Retina (tissue), 1 donor: ENCODE measurements around the gene DTHD1.
A peak's percentile ranks its signal among the peaks of the same experiment; 100 is the strongest.

Experiments used
- DNase-seq: peaks from one replicate; pipeline ENCODE4 v3.0.0-alpha.2; 2016

DTHD1 gene

DNA sequence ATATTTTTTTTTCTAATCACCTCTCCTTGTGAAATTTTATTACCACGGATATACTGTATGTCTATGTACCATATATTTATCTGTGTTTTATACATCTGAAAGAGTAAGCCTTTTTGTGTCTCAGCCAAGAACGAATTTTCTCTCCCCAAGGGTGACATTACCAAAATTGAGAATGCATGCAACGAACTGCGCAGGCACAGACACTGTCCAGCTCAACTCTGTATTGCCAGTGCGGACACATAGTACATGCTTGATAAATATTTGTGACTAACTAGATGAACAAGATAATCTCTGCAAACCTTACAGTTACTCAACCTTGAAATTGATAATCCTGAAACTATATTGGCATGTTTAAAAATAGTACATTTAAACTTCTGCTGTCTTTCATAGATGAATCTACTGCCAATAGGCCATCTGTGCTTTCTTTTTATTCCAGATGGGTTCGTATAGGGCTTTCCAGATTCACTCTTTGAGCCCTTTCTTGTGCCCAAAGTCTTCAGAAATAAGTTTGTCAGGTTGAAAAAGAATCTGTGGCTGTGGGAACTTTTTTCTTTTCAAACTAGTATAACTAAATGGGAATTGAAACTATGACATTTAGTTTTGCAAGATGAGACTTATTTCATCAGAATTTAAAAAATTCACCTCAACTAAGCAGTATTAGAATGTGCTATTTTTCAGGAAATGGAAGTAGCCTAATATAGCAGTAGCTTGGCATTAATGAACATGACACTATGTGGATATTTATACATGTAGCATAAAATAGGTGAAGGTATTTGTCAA is 38.9 kb downstream of the DTHD1 start:
- DNase-seq: no peak

DNA sequence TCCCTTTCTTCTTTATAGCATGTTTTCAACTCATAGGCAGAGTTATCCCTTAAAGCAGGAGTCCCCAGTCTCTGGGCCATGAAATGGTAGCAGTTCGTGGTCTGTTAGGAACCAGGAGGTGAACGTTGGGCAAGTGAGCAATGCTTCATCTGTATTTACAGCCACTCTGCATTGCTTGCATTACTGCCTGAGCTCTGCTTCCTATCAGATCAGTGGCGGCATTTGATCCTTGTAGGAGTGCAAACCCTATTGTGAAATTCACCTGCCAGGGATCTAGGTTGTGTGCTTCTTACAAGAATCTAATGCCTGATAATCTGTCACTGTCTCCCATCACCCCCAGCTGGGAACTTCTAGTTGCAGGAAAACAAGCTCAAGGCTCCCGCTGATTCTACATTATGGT is 39.8 kb downstream of the DTHD1 start:
- DNase-seq: no peak

DNA sequence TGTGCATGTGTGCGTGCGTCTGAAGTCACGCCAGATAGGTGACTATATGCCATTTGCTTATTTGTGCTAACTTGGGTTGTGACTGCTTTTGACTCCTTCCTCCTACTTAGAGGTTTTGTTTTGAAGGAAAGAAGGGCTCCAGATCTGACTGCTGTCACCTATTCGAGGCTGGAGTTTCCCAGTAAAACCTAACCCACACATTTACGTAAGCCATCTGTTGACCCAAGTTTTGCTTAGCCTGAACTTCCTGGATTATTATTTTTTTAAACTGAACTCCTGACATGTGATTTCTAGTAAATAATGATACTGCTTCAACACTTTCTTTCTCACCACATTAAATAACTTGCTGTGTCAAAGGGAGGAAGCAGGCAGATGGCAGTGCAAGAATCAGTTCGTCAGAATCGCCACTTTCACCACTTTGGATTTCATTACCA is 41.5 kb downstream of the DTHD1 start:
- no peak for DNase-seq

DNA sequence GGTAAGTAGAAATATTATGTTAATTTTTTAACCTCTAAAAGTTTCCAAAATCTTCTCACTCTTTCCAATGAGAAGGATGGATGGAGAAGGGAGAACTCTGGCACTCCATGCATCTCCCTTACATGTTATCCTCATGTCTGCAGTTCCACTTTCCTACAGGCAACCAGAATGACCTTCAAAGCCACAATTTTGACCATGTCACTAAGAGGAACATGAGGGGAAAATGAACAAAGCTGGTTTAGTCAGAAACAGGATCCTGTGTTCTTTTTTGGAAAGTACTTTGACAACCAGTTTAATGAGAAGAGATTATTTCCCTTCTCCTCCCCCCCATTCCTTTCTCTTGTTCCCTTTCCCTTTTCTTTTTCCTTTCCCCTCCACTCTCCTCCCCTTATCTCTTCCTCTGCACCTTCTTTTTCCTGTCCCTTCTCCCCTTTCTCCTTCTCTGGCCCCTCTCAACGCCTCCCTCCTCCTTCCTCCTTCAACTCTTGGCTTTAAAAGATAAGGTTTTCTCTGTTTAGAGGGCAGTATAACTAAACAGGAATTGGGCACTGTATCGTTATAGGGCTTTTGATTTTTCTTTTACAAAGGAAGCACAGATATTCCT is 42.5 kb downstream of the DTHD1 start:
- no peak for DNase-seq

DNA sequence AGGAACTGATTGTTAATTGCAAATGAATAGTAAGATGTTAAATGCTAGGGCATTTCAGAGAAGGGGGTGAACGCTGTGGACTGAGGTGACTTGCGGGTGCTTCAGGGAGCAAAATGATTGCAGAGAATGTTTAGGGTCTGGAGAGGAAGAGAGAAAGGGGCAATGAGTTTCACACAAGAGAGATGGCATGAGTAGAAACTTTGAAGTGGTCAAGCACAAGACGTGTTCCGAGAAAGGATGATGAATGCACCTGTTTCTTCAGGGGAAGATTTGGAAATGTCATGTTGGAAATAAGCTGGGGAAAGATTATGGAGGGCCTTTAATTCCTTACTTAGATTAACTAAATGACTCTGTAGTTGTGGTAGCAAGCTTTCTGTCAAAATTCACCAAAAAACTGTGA is 43.4 kb downstream of the DTHD1 start:
- DNase-seq: no peak

DNA sequence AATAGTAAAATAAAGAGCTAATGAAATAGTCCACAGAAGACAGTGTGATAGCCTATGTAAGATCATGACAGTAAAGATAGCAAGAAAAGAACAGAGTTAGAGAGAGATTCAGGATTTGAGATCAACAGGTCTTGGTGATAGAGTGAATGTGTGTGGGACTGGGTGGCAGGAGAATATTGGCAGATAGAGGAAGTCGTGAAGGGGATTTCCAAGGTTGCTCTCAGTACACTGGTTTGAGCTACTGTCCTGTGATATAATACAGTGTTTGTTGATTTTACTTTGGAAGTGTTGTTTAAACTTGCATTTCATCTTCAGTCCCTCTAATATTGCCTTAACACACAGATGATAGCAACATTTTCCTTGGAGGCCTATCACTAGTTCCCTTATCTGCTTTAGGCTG is 44.1 kb downstream of the DTHD1 start:
- DNase-seq: no peak

DNA sequence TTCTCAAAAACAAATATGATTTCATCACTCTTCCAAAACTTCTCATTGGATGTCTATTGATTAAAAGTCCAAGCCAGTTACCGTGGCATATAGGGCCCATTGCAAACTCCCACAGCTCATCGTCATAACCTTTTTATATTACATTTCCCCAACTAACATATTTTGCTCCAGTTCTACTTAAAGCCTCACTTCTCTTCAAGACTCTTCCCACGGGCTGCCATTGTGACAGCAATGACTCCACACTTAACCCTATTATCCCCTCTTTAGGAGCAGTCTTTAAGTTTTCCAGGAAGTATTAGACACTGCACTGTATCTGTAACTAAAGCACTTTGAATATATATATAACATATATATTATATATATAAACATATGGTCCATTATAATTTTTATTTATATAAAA is 44.5 kb downstream of the DTHD1 start:
- DNase-seq: no peak

DNA sequence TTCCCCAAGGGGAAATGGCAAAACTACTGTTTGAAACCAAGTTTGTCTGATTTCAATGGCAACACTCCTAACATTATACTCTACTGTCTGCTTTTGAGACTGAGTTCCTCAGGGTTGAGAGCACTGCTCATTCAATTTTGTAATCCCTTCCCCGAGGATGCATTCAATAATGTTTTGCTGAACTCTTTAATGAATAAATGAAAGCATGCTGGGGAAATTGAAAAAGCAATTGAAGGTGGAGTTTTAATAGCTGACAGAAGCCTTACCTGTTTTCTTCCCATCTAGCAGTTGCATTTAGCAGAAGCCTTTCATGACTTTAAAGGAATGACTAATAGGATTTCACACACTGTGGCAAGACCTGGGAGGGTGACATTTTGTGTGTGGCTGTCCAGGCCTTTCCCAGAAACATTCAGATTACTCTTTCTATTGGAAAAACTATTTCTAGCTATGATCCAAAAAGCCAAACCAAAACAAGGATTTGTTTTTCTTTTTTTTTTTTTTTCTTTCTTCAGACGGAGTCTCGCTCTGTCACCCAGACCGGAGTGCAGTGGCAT is 45.1 kb downstream of the DTHD1 start:
- DNase-seq: no peak

DNA sequence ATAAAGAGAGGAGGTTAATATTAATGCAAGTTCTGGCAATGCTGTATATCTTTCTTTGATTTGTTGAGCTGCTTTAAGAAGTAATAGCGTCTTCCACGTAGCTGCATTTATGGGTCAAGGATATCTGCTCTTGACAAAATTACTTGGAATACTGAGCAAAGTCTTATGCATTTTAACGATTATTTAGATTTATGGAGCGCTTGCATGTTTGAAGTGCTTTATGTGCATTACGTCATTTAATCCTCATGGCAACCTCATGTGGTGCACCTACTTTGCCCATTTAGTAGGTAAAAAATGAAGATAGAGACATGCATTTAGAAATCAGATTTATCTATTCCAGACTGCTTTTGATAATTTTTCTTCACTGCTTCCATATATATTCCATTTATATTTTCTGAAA is 46.0 kb downstream of the DTHD1 start:
- DNase-seq: no peak

DNA sequence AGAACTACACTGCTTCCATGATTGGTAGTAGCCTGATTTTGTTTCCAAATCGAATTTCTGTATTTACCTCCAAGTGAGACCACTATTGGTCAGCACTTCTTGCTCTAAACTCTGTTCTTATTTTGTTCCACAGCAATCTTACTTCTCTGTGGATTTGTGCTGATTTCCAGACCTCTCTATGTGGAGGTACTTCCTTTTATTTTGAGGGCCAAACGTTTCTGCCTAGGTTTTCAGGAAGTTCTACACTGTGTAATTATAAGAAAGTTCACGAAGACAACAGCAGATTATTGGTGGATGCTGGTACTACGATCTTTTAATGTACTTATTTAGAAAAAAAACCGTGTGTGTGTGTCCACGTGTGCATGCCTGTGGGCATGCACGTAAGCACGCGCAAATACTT is 46.7 kb downstream of the DTHD1 start:
- DNase-seq: no peak

DNA sequence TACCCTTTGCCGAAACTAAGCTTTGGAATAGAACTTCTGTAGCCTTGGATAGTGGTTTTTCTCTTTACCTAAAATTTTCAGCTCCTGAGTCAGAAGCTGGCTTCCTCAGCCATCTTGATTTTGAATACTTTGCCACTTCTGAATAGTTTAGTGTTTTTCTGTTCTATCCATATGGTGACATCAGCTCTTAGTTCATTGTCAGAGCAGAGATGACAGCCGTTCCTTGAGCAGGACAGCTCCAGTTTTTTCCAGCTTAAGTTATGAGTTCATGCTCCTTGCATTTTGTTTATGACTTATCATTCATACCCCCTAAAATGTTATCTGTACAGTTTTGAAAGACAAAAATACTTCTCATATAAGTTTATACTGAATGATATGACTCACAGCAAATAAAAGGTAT is 47.8 kb downstream of the DTHD1 start:
- DNase-seq: no peak

DNA sequence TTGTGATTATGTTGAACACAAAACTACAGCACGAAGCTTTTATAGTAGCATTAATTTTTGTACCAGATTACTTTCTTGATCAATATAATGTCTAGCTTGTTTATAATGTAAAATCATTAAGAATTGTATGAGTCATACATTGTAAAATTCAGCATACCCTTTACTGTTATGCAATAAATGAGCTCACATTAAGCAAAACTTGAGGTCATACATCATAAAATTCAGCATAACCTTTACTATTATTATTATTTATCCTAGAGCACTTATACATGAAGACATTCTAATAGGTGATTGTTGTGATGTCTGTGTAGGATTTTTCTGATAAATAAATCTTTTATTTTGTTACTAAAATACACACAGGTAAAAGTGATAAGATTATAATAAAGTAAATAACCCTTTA is 49.4 kb downstream of the DTHD1 start:
- DNase-seq: no peak

DNA sequence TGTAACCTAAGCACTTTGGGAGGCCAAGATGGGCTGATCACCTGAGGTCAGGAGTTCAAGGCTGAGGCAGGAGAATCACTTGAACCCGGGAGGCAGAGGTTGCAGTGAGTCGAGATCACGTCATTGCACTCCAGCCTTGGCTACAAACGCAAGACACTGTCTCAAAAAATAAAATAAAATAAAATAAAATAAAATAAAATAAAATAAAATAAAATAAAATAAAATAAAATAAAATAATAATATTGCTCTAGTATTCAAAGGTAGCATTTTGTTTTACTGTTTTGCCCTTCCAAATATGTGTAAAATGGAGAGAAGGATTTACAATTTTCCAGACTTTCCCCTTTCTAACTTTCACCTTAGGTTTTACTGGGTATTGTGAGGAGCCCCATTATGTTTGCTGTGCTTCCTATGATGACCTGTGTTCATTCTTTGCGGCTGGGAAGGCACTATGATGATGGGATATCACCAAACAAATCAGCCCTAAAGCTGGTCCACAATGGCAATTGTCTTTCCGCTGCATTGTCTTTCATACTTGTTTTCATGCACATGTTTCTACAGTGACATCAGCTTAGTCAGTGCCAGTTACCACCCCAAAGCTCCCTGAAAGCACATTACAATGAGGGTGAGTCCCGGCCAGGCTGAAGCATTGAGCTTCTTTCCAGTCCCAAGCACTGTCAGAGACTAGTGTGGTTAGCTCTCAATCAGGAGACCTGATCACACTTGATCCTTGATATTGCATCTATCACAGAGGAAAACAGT is 50.8 kb downstream of the DTHD1 start:
- DNase-seq: no peak

DNA sequence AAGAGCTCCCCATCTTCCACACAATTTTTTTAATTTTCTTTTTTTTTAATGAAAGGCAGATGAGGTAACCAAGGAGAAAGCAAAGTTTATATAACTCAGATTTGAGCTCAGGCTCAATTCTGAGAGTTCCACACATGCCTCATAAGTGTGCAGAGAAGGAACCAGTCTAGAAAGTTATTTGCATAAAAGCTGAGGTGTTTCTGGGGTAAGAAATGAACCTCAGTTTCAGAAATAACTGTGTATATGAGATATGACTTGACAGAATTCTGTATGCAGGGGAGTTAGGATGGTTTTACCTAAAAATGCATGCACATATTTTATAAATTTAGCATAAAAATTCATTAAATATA is 51.3 kb downstream of the DTHD1 start:
- no peak for DNase-seq

DNA sequence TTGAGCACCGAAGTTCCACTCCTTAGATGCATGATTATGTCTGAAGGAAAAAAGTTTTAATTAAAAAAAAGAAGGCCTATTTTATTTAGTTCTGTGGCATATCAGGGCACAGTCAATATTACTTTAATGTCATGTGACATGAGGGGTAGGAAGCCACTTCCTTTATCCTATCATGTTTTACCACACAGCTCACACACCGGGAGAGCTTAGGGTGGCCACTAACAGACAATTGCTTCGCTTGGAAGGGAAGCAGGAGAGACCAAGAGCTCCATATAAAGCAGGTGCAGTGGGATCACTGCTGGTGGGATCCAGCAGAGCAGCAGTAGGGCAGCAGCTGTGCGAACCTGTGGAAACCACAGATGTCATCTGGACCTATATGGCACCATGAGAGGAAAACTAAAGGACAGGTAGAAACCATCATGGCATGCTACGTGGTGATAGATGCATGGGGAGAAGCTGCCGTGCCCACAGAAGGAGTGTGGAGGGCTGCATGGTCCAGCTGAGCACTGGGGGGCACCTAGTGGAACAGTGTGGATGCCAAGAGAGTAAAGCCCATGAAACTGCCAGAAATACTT is 52.0 kb downstream of the DTHD1 start:
- DNase-seq: no peak

DNA sequence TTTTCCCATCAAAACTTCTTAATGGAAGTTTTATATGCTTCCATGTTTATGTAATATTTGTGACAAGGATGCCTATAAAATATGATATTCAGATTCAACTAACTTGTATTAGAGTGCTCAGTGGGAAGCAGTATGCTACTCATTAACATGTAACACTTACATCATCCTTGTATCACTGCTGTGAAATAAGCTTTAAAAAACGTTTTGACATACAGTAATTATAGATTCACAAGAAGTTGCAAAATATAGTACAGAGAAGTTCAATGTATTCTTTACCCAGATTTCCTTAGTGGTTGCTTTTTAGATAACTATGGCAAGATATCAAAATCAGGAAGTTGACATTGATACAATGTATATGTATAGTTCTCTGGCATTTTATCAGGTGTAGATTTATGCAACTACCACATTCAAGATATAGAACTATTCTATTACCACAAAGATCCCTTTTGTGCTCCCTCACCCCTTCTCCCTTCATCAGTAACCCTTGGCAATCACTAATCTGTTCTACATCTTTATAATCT is 56.3 kb downstream of the DTHD1 start:
- DNase-seq: no peak

DNA sequence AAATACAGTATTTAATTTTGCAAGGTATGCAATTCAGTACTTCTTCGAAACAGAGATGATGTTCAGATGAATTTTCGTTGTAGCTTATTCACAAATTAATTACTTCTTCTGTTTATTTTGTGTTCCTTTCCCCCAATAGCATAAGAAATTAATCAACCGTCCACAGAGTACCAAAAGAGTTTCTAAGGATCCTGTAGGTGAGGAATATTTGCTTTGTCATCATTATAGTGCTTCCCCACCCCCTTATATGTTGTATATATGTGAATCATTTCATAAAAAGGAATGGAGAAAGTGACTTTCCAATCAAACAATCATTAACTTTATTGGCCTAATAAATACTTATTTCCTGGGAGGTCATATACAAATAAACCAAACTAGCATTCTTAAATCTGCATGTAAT is 57.6 kb downstream of the DTHD1 start:
- no peak for DNase-seq

DNA sequence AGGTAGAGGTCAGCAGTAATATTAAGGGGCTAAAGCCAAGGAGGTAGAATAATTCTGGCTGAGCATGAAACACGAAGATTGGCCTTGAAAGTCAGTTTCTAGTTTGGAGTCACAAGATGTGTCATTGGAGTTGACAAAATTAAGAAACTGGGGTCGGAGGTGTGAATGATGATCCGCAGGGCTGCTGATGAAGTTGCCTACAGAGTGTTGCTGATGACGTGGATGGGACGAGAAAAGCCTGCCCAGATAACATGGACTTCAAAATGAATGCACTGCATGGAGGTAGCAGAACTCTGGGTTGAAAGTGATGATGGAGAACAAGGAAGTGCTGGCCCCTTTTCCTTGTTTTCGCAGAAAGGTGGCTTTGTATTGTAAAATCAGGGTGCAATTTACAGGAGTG is 60.5 kb downstream of the DTHD1 start:
- no peak for DNase-seq

DNA sequence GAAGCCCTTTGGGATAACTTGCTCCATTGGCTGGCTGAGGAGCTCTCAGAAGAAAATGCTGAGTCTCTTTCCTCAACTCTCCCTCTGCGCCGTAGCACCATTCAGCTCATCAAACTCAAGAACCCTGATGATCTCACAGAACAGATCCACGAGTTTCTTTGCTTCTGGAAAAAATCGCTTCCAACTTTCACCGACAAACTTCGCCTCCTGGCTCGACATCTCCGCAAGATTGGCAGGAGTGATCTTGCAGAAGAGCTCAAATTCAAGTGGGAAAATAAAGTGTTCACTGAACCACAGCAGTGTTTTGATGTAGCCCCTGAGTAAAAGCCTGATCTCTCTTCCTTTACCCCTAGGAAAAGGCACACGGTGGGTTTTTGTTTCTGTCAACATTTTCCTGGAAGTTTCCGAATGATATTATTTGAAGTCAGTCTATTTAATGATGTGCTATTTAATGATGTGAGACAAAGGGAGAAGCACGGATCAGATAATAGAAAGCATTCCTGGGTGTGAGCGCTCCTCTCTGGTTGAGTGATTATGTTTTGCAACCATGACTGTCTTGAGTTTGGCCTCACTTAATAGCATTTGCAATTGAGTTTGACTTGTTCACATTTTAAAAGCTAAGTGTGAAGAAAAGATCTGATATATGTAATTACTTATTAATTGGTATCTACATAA is 62.2 kb downstream of the DTHD1 start:
- DNase-seq: no peak

DNA sequence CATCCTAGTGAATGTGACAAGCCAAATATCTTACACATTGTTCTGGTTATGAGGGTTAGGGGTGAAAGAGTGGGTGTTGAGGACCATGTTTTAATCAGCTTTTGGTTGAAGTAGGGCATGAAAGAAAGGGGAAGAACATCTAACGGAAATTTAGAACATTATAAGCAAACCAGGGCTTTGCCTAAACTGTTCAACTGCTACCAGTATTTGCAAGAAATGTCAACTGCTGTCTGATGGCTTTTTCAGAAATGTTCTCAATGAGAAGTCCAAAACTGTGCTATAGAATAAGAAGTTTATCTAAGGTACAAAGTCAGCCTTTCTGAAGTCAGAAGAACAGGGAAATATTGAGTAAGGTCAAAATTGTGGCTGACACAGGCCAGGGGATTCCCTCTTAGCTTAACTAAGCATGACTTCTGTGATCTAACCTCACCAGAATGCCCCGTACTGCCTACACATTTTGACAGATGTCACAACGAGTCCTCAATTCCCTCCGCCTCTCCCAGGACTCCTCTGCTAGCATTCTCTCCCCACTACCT is 67.1 kb downstream of the DTHD1 start:
- no peak for DNase-seq

DNA sequence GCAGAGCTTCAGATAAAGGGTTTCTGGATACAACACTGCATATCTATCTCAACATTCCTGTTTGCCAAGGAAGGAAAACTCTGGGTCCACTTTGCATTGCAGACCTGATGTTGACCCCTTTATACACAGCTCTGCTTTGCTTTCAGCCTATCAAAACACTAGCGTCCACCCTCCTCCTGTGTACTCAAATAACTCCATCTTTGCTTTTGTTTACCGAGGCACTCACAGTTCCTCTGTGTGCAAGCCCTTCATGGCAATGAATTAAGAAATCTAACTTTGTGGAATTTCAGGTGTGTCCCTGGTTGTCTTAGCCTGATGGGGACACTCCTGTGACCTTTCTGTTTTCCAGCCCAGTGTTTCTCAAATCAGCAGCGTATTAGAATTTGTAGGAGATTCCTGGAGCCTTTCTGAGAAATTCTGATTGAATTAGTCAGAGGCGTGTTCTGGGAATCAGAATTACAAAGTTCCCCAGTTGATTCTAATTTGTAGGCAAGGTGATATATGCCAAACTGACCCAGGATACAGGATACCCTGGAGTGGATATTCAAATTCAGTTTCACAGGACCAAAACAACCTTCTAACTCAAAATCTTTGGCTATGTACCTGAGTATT is 68.6 kb downstream of the DTHD1 start:
- no peak for DNase-seq

DNA sequence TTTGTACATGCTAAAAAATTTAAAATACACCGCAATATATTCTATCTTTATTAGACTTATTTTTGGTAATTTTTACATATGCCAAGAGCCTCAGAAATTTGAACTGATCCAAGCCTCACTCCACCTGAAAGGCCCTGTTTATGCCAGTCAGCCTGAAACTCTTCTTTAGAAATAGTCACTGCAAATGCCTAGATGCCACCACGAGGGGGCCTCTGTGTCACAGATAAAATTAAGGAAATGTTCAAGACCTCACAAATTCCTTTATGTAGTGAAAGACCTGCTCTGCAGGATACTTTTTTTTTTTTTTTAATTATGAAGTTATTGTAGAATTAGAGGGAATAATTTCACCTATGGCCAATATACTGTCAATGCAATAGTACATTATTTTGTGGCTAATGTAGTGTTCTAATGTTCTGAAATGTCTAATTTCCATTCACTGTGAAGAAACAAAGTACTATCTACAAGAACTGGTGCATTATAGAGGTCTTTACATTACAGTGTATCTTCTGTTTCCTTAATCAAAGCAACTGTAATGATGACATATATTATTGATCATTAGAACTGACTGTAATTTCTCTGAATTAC is 69.8 kb downstream of the DTHD1 start:
- DNase-seq: peak; percentile 29
